Measurements from ENCODE around the gene SOD2.
A peak's percentile ranks its signal among the peaks of the same experiment; 100 is the strongest.
"Not testable (repeated sequence)": the region's sequence is repeated elsewhere in the genome, so short reads cannot be mapped to it uniquely, and the experiment has no call there.

SOD2 gene

DNA sequence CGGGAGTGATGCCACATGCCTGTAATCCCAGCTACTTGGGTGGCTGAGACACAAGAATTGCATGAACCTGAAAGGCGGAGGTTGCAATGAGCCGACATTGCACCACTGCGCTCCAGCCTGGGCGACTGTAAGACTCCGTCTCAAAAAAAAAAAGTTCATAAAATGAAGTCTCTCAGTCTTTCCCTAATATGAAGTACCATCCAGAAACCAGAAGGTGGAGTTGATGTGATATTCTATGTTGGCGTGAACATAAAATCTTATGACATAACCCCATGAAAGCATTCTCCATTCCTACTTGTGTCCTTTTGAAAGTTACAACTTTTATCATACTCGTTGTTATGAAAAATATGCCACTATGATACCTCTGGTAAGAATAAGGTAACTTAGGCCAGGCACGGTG, 5.7 kb downstream of the SOD2 start:
- DNase-seq, result peak; percentile 18
- in situ Hi-C loops (cut with MboI; ENCODE audit: low pct_unique_long_range_greater_than_20kb, low sequenced_read_pairs), result no loop called here

DNA sequence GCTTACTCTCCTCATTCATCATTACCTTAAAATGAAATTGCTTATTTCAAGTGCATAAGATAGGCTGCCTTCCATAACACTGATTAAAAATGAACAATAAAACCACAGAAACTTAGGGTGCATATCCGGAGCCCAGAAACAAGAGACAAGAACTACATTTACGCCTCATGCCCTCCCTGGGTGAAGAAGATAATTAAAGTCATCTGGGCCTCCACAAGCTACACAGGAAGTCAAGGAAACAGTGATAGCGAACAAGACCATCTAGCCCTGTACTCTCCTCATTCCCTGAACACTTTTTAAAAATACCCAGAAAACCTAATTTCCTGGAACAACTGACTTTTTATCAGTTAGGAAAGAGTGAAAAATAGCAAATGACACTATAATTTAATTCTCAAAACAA, 6.3 kb downstream of the SOD2 start:
- in situ Hi-C loops (cut with MboI; ENCODE audit: low pct_unique_long_range_greater_than_20kb, low sequenced_read_pairs), result no loop called here
- peak; percentile 37 for DNase-seq

DNA sequence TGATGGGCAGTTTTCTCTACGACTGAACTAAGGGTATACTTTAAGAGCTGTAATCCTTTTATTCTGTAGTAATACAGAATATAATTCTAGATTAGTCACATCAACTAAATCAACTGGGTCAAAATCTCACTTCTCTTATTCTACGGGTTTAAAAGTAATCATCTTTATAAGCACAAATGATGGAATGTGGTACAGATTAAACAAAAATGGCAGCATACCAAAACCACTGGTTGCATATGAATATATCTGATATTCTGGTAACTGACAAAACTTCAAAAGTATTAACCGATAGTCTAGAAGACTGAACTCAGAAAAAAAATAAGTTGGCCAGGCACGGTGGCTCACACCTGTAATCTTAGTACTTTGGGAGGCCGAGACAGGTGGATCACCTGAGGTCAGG, 7.0 kb downstream of the SOD2 start:
- in situ Hi-C loops (cut with MboI; ENCODE audit: low pct_unique_long_range_greater_than_20kb, low sequenced_read_pairs), result no loop called here
- DNase-seq, result no peak

DNA sequence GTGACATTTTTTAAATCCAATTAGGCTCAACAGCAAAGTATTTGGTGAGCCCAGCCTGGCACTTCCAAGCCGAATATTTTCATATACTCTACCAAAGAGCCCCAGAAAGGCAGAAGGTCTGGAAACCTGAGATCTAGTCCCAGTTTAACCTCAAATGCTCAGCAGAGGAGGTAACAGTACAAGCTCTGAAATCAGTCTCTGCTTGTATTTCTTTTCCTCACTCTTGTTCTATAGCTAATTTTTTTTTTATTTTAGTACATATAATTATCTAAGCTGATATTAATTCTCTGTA, 9.1 kb downstream of the SOD2 start:
- DNase-seq, result no peak
- in situ Hi-C loops (cut with MboI; ENCODE audit: low pct_unique_long_range_greater_than_20kb, low sequenced_read_pairs), result no loop called here

DNA sequence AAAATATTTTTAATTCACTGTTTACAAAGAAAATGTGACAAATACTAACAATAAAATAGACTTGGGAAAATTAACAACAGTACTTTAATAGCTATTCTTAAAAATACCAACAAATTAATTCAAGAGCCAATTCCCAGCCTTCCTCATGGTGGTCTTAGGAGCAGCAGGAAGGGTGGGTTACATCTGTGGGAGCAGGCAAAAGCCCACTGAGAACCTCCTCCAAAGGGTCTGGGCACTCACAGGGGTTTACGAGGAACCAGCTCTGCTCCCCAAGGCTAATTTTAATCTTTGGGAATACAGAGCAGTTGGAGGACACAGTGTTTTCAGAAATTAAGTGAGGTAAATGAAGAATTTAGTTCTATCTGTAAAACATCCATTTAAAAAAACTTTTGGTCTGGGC, 10.2 kb downstream of the SOD2 start:
- DNase-seq, result no peak
- in situ Hi-C loops (cut with MboI; ENCODE audit: low pct_unique_long_range_greater_than_20kb, low sequenced_read_pairs), result no loop called here

DNA sequence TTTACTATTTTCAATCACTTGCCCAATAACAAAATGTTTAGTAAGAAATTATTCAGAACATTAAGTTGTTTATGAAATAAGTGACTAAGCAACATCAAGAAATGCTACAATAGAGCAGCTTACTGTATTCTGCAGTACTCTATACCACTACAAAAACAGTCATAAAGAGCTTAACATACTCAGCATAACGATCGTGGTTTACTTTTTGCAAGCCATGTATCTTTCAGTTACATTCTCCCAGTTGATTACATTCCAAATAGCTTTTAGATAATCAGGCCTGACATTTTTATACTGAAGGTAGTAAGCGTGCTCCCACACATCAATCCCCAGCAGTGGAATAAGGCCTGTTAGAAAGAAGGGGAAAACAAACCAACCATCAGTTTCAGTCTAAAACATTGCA, 10.7 kb downstream of the SOD2 start:
- in situ Hi-C loops (cut with MboI; ENCODE audit: low pct_unique_long_range_greater_than_20kb, low sequenced_read_pairs), result no loop called here
- no peak for DNase-seq

DNA sequence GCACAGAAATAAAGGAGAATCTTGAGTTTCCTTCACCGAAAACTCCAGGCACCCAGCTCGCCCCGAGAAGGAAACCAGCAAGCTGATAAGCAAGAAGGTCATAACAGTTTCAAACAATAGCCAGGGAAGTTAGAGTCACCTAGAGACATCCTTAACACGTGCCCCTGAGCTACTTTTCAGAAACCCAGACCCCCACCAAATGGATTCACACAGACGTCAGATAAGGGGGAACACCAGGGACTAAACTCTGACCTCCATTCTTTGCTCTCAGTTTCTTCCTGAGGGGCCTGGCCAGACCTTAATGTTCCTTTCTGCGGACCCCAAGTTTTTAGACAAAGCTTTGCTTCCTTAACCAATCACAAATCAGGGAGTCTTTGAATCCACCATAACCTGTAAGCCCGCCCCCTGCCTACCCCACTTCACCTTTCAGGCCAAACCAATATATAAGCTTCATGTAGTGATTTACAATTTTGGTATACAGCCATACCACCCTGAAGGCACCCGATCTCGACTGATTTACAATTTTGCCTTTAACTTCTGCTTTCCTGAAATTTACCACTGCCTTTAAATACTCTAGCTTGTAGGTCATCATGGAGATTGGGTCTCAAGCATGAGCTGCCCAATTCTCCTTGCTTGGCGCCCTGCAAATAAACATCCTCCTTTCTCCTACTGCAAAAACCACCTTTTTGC, 11.7 kb downstream of the SOD2 start:
- DNase-seq, result no peak
- in situ Hi-C loops (cut with MboI; ENCODE audit: low pct_unique_long_range_greater_than_20kb, low sequenced_read_pairs), result no loop called here

DNA sequence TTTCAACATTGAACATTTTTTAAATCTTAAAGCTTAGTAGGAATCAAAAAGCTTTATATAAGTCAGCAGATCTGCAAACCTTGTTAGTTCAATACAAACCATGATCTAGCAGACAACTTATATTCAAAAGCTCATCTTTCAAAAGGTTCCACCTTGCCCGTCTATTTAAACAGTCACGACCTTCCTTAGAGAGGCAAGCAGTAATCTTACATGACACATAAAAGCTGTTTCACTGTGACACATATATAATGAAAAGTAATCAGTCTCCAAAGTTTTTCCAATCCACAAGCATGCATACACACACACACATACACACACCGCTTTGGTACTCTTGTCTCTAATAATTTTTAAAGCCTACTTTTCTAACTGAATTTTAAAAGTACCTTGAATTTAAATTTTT, 12.9 kb downstream of the SOD2 start:
- no peak for DNase-seq
- in situ Hi-C loops (cut with MboI; ENCODE audit: low pct_unique_long_range_greater_than_20kb, low sequenced_read_pairs), result no loop called here

DNA sequence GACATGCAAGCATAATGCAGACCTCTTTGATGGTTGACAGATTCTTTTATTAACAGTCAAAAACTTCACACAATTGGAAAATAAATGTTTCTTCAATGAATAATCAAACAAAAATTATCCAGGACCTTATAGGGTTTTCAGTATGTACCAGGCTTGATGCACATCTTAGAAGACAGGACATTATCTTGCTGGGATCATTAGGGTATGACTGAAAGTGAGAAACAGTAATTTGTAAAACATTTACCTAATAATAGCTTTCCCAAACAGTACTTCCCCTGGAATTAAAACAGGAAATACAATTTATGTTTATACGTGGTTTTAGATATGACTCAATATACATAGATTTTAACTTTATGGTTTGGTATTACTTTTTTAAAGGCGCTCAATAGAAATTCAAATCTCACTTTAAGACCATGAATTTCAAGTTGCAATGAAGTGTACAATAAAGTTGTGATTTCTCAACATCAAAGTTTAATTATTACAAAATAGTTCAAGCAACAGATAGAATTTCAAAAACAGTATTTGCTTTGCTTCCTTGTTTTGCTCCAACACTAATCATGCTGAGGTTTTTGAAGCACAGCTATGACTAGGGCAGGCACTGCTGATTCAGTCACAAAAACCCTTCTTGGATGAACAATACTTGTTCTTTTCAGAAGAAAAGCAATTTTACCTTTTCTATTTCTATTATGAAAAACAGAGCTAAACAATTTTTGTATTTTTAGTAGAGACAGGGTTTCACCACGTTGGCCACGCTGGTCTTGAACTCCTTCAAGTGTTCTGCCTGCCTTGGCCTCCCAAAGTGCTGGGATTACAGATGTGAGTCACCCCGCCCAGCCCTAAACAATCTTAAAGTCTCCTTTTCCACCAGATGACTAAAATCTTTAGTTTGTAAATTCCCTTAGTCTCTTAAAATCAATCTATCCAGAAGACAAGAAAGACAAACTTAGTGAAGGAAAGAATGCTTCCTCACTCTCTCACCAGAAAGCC, 13.7 kb downstream of the SOD2 start:
- in situ Hi-C loops (cut with MboI; ENCODE audit: low pct_unique_long_range_greater_than_20kb, low sequenced_read_pairs), result no loop called here
- DNase-seq, result no peak

DNA sequence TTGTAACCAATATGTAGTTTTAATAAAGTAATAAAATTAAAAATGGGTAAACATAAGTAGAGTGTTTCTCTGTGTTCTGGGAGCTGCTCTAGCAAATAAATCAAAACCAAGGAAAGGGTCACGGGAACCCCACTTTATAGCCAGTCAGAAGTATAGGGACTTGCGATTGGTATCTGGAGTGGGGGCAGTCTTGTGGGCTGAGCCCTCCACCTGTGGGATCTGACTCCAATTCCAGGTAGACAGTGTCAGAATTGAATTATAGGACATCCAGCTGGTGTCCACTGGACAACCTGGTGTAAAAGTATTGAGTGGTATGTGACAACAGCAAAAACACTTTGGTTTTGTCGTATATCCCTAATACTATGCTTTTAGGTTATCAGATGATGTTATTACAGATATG, 14.5 kb downstream of the SOD2 start:
- in situ Hi-C loops (cut with MboI; ENCODE audit: low pct_unique_long_range_greater_than_20kb, low sequenced_read_pairs), result no loop called here
- DNase-seq, result no peak

DNA sequence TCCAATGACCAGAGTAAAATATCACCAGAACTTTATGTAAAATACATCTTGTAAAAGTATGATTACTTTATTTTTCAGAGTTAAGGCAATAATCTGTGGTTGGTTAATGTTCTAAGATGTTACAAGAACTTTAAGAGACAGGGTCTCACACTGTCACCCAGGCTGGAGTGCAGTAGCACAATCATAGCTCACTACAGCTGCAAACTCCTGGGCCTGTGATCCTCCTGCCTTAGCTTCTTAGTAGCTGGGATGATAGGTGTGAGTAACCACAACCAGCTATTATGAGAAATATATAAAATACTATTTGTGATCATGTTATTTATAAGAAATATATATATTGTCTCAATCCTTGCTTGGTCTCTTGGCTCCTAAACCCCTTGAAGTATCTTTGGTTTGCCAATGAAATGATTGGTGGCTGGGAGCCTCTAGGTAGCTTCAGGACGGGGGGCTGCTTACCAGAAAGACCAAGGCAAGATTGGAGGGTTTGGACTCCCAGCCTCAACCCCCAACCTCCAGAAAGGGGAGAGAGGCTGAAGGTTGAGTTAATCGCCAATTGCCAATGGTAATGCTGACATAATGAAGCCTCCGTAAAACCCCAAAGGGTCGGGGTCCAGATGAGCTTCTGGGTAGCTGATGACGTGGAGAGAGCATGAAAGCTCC, 15.4 kb downstream of the SOD2 start:
- no peak for DNase-seq
- in situ Hi-C loops (cut with MboI; ENCODE audit: low pct_unique_long_range_greater_than_20kb, low sequenced_read_pairs), result no loop called here

DNA sequence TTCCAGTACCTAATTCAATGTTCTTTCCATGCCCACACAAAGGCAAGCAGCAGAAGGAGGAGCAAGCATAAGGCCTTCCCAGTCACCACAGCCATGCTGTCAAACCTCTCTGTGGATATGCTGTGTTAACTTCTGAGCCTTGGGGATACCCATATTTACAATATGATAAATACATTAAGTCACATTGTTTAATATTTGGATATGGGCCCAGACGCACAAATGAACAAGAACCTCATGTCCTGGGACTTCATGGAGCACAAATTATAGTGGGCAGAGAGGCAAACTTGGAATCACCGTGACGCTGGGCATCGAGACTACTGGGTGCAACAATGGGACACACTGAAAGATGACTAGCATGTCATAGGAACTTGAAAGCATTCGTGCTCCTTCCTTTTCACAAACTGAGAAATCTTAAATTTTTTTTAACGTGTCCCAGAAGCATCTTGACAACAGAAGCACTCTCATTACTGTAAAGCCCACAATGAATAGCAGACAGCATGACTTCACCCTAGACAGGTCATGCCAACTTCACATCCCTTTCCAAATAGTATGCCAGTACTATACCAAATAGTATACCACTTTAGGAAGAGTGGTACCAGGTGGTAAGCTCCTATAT, 16.0 kb downstream of the SOD2 start:
- in situ Hi-C loops (cut with MboI; ENCODE audit: low pct_unique_long_range_greater_than_20kb, low sequenced_read_pairs), result no loop called here
- no peak for DNase-seq

DNA sequence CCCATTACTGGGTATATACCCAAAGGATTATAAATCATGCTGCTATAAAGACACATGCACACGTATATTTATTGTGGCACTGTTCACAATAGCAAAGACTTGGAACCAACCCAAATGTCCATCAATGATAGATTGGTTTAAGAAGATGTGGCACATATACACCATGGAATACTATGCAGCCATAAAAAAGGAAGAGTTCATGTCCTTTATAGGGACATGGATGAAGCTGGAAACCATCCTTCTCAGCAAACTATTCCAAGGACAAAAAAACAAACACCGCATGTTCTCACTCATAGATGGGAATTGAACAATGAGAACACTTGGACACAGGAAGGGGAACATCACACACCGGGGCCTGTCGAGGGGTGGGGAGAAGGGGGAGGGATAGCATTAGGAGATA, 16.8 kb downstream of the SOD2 start:
- DNase-seq; in situ Hi-C loops (cut with MboI; ENCODE audit: low pct_unique_long_range_greater_than_20kb, low sequenced_read_pairs): not testable (repeated sequence)

DNA sequence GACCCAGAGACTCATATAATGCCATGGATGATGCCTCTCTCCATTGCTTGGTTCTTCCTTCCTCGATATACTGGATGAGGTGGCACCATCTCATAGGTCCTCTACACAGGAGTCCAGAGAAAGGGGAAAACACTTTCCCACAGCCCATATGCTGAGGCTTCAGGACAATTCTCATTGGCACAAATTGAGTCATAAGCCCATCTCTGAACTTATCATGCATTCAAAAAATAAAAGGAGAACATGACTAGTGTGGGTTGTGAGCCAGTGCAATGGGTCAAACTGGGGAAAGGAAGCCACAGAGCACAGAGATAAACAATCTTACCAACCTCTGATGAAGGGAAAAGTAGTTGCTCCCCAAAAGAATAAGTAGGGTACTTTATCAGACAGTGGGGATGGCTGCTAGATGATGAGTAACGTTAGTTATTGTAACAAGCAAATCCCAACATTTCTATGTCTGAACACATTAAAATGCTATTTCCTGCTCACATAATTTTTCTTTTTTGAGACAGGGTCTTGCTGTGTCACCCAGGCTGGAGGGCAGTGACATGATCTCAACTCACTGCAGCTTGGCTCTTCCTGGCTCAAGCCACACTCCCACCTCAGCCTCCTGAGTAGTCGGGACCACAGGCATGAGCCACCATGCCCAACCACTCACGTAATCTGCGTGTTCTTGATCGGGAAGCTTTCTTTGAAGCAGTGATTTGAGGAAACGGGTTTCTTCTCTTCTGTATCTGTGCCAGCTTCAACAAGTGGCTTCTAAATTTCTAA, 27.0 kb downstream of the SOD2 start:
- in situ Hi-C loops (cut with MboI; ENCODE audit: low pct_unique_long_range_greater_than_20kb, low sequenced_read_pairs), result no loop called here
- DNase-seq, result no peak

DNA sequence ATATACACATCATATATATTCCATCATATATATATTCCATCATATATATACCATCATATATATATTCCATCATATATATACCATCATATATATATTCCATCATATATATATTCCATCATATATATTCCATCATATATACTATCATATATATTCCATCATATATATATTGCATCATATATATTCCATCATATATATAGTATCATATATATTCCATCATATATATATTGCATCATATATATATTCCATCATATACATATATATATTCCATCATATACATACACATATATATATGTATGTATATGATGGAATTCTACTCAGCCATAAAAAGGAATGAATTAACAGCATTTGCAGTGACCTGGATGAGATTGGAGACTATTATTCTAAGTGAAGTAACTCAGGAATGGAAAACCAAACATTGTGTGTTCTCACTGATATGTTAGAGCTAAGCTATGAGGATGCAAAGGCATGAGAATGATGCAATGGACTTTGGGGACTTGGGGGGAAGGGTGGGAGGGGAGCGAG, 29.6 kb downstream of the SOD2 start:
- DNase-seq; in situ Hi-C loops (cut with MboI; ENCODE audit: low pct_unique_long_range_greater_than_20kb, low sequenced_read_pairs): not testable (repeated sequence)

DNA sequence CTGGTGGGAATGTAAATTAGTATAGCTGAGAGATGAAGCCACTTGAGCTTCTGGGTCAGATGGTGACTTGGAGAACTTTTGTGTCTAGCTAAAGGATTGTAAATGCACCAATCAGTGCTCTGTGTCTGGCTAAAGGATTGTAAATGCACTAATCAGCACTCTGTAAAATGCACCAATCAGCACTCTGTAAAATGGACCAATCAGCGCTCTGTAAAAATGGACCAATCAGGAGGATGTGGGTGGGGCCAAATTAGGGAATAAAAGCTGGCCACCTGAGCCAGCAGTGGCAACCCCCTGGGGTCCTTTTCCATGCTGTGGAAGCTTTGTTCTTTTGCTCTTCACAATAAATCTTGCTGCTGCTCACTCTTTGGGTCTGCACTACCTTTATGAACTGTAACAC, 31.1 kb downstream of the SOD2 start:
- in situ Hi-C loops (cut with MboI; ENCODE audit: low pct_unique_long_range_greater_than_20kb, low sequenced_read_pairs), result not testable (repeated sequence)

DNA sequence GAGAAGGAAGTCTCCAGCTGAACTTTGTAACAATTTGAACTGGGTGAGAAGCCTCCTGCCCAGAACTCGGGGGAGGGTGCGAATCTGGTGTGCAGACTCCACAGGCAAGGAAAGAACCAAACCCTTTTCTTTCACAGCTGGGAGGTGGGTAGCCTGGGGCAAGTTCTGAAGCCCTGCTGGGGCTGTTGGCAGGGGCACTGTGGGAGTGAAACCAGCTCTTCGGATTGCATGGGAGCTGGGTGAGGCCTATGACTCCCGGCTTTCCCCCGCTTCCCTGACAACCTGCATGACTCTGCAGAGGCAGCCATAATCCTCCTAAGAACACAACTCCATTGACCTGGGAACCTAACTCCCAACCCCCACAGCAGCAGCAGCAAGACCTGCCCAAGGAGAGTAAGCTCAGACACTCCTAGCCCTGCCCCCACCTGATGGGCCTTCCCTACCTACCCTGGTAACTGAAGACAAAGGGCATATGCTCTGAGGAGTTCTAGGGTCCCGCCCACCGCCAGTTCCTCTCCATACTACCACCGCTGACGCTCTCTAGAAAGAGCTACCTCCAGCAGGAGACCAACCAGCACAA, 37.5 kb downstream of the SOD2 start:
- DNase-seq, result no peak
- in situ Hi-C loops (cut with MboI; ENCODE audit: low pct_unique_long_range_greater_than_20kb, low sequenced_read_pairs), result no loop called here

More for the DNA sequence above, 31.1 kb downstream of the SOD2 start:
- DNase-seq, result not testable (repeated sequence)

DNA sequence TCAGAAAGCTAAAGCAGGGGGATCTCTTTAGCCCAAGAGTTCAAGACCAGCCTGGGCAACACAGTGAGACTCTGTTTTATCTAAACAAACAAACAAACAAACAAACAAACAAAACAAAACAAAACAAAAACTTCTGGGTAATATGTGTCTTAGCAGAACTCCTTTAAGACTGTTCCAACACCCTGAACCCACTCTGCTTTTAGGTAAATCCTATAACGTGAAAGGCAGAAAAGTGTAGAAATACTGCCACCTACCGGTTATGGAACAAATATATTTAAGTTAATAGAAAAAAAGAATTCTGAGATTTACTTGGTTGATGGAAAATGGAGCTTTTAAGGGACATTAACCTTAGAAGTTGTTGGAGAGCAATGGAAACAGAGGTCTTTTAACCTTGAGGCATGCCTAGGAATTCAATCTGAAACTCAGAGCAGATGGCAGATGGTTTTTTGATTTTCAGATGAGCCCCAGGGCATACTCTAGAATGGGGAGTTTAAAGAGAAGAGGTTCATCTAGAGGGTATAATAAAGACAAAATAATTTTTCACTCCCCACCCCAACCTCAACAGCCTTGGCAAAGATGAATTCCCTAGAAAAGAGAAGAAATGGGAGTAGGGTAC, 38.5 kb downstream of the SOD2 start:
- DNase-seq, result peak; percentile 62
- in situ Hi-C loops (cut with MboI; ENCODE audit: low pct_unique_long_range_greater_than_20kb, low sequenced_read_pairs), result no loop called here

Data from KBM-7 (cell line).